HG03066 (cell line): ENCODE measurements around the gene AP1G2.
"Not testable (repeated sequence)": the region's sequence is repeated elsewhere in the genome, so short reads cannot be mapped to it uniquely, and the experiment has no call there.

Source experiments
- ATAC-seq: cut with Tn5 transposase; IDR thresholded peaks from one replicate; pipeline ENCODE4 v1.9.1; 2021; ENCODE audit warnings: low read depth; ENCODE audit not compliant: unreplicated experiment

Gene AP1G2

DNA sequence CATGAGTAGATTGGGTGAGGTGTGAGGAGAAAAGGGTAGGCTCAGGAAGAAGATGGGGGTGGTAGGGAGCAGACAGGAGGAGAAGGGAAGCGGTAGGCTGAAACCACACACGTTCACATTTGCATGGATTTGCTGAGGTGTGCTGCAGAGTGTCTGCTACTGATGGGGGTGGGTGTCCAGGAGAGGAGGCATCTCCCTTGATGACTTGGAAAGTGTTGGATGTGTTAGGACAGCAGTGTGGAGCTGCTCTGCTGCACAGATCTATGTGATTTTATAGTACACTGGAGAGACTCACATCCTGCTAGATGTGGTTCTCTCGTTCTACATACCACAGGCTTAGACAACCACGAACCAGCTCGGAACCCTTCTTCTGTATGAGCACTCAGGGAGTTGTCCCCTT lies 25.3 kb downstream of the AP1G2 start:
- no peak for ATAC-seq

DNA sequence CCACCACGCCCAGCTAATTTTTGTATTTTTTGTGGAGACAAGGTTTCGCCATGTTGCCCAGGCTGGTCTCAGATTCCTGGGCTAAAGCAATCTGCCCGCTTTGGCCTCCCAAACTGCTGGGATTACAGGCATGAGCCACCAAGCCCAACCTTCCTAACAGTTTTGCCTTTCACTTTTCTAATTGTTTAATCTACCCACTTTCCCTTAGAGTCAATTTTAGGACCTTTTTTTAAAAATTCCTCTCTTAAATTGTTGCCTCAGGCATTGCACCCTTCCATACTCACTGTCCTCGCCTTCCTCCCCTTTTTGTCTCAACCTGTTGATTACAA lies 27.5 kb downstream of the AP1G2 start:
- ATAC-seq: no peak

- ATAC-seq: peak; percentile 75
Measured at GRCh38 chr14:23539248-23540140, 28.1 kb downstream of the AP1G2 start.

- no peak for ATAC-seq
Measured at GRCh38 chr14:23538785-23539184, 28.8 kb downstream of the AP1G2 start.

DNA sequence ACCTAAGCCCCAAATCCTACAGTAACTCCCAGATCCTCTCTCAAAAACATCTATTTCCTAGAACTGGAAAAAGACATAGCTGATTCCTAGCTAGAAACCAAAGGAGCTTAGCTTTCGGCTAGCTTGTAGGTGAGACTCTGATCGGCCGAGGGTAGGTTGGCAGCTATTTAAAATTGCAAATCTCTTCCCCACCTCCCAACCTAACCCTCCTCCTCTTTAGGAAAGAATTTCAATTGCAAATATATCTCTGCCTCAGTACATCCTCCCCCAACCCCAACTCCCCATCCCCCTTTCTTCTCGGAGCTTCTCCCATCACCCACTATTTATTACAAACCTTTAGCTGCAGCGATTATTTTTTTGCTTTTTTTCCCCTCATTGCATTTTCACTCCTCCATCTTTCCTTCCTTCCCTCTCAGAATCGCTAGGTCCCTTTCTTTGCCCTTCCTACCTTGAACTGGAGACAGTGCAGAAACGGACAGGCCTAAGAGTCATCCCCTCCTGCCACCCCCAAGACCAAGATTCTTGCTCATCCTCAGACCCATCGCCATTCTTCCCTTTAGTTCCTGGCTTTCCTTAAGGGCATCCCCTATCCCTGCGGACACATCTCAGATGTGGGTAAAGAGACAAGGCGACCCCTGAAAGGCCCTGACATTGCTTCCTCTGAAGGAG lies 29.4 kb downstream of the AP1G2 start:
- no peak for ATAC-seq

DNA sequence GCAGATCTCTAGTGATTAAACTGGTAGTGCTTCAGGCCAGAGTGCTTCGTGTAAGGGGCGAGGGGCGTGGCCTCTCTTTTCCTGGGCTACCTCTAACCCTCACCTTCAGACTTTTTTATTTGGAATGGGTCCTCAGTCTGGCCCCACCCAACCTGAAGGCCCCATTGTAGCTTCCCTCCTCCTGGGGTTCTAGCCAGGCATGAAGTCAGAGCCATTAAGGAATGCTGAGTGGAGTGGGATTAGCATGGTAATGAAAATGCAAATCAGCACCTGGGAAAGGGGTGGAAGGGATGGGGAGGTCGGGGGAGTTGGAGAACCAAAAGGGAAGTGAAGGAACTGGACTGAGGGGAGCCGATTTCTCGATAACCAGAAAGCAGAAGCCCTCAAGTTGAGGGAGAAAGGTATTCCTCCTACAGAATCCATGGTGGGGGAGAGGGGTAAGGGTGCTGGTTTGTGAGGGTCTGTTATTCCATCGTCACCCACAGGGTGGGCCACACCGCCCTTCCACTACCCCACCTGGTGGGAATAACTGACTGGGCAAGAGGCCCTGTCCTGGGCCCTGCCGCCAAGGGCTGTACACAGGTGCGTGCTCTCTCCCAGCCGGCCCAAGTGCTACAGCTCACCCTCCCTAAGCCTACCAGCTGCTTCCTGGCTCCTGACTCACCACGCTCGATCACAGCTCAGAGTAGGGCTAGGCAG lies 30.1 kb downstream of the AP1G2 start:
- ATAC-seq: no peak

DNA sequence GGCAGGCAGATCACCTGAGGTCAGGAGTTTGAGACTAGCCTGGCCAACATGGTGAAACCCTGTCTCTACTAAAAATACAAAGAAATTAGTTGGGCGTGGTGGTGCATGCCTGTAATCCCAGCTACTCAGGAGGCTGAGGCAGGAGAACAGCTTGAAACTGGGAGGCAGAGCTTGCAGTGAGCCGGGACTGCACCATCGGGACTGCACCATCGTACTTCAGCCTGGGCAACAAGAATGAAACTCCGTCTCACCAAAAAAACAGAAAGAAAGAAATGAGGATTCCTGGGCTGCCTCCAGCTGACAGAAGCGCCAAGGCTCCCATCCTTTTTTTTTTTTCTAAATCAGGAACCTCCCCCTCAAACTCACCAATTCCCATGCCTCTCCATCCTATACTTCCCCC lies 30.7 kb downstream of the AP1G2 start:
- not testable (repeated sequence) for ATAC-seq

DNA sequence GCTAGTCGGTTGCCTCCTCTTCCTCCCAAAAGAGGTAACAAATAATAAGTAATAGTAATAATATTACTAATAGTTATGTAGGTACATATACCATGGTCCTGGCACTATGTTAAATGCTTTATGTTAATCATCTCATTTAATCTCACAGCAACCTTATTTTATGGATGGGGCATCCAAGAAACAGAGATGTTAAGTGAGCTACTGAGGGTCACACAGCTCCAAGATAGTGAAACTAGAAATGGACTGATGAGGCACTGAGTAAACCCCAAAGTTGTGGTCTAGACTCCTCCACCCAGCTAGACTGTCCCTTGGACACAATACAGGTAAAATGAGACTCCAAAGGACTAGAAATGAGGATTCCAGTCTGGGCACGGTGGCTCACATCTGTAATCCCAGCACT lies 31.1 kb downstream of the AP1G2 start:
- ATAC-seq: no peak

- no peak for ATAC-seq
Measured at GRCh38 chr14:23535943-23536342, 31.6 kb downstream of the AP1G2 start.

DNA sequence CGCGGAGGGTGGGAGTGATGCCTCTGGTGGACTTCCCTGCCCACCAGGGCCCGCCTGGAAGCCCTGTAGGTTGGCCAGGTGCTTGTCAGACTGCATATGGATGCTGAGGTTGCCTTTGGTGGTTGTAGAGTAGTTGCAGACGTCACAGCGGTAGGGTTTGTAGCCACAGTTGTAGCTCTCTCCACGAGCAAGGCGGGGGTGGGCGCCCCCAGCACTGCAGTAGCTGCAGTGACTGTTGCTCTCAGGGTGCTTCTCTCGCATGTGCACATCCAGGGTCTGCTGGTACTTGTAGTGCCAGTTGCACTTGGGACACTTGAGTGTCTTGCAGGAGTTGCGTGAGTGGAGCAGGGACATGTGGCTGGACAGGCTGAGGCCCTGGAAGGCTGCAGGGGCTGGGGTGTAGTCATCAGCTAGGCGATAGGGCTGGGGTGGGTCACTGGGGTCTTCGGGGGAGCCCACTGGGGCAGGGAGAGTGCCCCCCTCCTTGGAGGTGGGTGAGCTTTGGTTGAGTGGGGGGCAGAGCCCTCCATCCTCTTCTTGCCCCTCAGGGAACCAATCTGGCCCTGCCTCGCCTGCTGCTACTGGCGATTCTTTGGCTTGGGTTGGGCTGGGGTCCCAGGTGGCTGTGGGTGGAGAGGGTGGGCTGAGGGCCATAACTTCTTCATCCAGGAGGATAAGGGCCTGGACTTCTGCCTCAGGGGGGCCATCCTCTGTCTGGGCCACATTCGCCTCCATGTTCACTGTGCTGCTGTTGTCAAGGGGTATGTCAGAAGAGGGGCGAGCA lies 33.7 kb downstream of the AP1G2 start:
- ATAC-seq: no peak

DNA sequence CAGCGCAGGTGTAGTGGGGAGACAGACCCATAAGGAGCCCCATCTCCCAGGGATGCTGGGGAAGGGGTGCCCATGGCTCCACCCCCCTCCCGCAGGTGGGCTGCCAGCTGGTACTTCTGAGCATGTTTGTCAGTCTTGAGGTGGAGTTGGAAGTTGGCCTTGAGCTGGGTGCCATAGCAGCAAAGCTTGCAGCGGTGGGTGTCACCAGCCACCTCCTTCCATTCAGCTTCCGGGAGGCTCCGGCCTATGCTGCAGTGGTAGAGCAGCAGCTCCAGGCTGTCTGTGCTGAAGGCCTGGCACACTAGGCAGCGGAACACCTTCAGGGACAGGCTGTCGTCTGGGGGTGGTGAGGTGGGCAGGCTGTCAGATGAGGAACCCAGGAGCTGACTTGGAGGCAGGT lies 34.9 kb downstream of the AP1G2 start:
- no peak for ATAC-seq

- ATAC-seq: no peak
Measured at GRCh38 chr14:23531391-23531790, 36.2 kb downstream of the AP1G2 start.

DNA sequence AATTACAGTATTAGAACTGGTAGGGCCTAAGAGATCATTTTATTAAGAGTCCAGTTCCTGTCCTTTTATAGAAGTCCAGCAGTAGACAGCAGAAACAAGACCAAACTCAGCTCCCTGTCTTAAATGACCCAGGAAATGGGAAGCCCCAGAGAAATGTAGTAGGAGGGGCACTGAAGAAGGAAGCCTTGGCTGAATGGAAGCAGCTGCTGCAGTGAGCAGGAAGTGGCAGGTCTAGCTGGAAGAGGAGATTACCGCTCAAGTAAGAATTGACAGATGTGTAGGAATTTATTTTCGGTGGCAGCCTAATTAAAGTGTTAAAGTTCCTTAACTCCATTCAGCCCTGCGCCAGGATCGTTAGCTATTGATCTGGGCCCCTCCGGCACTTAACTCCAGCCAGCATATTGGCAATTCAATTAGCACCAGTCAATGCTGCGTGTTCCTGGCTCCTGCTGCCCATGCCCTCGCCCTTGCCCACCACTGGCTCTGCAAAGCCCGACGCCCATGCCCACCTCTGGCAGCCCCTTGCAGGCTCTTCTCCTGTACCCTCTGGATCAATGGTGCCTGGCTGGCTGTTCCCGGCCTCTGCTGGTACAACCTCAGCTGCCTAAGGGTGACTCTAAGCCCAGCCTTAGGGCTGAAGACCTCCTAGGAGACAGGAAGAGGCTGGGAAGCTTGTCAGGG lies 37.1 kb downstream of the AP1G2 start:
- no peak for ATAC-seq

GRCh38 chr14:23529016-23529415 lies 38.6 kb downstream of the AP1G2 start:
- no peak for ATAC-seq

DNA sequence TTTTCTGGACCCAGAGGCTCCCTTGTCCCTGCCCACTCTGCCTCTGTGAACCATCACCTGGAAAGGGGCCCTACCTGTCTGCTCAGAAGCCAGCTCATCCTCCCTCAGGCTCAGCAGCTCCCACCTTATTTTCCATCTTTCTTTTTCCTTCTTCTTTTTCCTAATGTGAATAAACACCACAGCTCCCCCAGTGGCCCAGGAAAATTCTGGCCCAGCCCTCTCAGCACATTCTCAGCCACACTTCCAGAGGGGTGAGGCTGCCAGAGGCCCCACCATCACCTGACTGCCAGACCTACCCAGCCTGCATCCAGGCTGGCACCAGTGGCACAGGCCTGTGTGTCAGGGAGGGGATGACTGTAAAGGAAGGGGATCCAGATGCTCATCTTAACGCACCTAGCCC lies 39.0 kb downstream of the AP1G2 start:
- no peak for ATAC-seq

GRCh38 chr14:23525611-23526010 lies 42.0 kb downstream of the AP1G2 start:
- no peak for ATAC-seq

DNA sequence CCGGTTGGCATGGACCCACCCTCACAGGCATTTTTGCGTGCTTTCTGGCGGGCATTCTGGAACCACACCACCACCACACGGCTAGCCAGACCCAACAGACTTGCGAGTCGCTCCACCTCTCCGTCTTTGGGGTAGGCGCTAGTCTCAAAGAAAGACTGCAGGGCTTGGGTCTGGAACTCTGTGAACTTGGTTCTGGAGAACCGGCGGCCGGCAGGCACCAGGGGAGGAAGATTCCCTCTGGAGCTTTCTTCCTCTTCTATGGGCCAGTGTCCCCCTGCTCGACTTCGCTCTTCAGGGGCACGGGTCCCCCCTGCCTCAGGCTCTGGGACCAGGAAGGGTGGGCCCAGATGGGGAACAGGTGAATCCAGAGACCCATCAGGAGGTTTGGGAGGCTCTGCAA lies 42.6 kb downstream of the AP1G2 start:
- ATAC-seq: no peak

- no peak for ATAC-seq
Measured at GRCh38 chr14:23523229-23524016, 44.2 kb downstream of the AP1G2 start.

DNA sequence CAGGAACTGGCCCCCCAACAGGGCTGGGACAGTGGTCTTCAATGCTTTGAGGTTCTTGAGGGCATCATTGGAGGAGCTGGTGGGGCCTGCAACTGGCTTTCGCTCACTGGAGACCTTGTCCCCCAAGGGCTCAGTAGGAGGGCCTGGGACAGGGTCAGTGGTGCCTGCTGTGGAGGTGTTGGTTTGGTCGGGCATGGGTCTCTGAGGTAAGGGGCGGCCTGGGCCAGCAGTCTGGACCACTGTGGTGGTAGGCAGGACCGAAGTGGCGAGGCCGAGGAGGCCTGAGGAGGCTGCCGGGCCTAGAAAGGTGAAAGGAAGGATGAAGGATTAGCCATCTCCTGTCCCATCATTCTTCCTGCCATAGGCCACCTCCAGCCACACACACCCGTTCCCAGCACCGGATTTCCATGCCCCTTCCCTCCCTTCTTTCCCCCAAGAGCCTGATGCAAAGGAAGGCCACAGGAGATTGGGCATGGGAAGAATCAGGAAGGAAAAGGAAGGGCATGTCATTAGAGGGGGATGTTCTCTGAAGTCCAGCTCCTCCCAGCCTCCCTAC lies 44.9 kb downstream of the AP1G2 start:
- no peak for ATAC-seq
